ENCODE data around the gene TFF2. TPM values are rescaled to one million over a fixed set of nuclear protein-coding genes. Genes with fewer than 3 reads are reported as not detected.

Gene TFF2
- total RNA-seq, 1 experiment from 2014 or later: 1.2 TPM

- Mint-ChIP-seq H3K4me1 (ENCODE audit: low read depth, unreplicated experiment) (peaks cover 31% of the 10 kb centered on the region), H3K36me3 (ENCODE audit: insufficient read depth, unreplicated experiment) (no peaks in the 10 kb centered on the region), H3K27me3 (ENCODE audit: insufficient read depth, unreplicated experiment) (no peaks in the 10 kb centered on the region), H3K27ac (ENCODE audit: unreplicated experiment) (no peak overlapping the region), H3K4me3 (ENCODE audit: unreplicated experiment) (no peak overlapping the region), H3K9me3 (ENCODE audit: unreplicated experiment) (no peaks in the 10 kb centered on the region)
- intact Hi-C loops (cut with micrococcal nuclease; ENCODE audit: unreplicated experiment): loop anchor here (10.0 kb wide), 1 partner anchor 50 kb away; the partner anchor contains the start of gene TFF3
- Histone ChIP-seq H3K27me3 (replicated peaks; ENCODE audit: control insufficient read depth, insufficient read depth, low read length) (no peaks in the 10 kb centered on the region), H3K36me3 (ENCODE audit: control insufficient read depth, insufficient read depth, low read length) (no peaks in the 10 kb centered on the region), H3K9me3 (no peaks in the 10 kb centered on the region), H3K4me1 (peaks cover 22% of the 10 kb centered on the region), H3K4me3 (ENCODE audit: low read depth, low read length) (no peak overlapping the region)
- TF ChIP-seq CTCF (IDR thresholded peaks at IDR 0.05; ENCODE audit: insufficient read depth in 1 of 2, low read depth in 1 of 2, low read length in 1 of 2, severe bottlenecking in 1 of 2, unreplicated experiment in 1 of 2): no peak
- BruUV-seq (replicated peaks): no TSS peak
- ChIA-PET CTCF (interaction anchor here (0.7 kb wide), 1 partner anchor 9 kb away, joined by 3 read pairs; no protein-coding TSS in a partner anchor), POLR2A (no interaction called here)
- no peak for DNase-seq
These were observed 13.6 kb upstream of the TFF2 start for GRCh38 chr21:42364304-42364865.

- no peak overlapping the region for H3K4me3 Mint-ChIP-seq (ENCODE audit: unreplicated experiment)
- TF ChIP-seq CTCF (IDR thresholded peaks at IDR 0.05; ENCODE audit: insufficient read depth in 1 of 2, low read depth in 1 of 2, low read length in 1 of 2, severe bottlenecking in 1 of 2, unreplicated experiment in 1 of 2): no peak
- Histone ChIP-seq H3K4me1 (peaks cover 22% of the 10 kb centered on the region), H3K27me3 (replicated peaks; ENCODE audit: control insufficient read depth, insufficient read depth, low read length) (no peaks in the 10 kb centered on the region), H3K9me3 (no peaks in the 10 kb centered on the region), H3K36me3 (ENCODE audit: control insufficient read depth, insufficient read depth, low read length) (no peaks in the 10 kb centered on the region), H3K4me3 (ENCODE audit: low read depth, low read length) (no peak overlapping the region)
- H3K27ac Mint-ChIP-seq (ENCODE audit: unreplicated experiment): no peak overlapping the region
- H3K36me3 Mint-ChIP-seq (ENCODE audit: insufficient read depth, unreplicated experiment): no peaks in the 10 kb centered on the region
- H3K9me3 Mint-ChIP-seq (ENCODE audit: unreplicated experiment): no peaks in the 10 kb centered on the region
- intact Hi-C loops (cut with micrococcal nuclease; ENCODE audit: unreplicated experiment): loop anchor here (10.0 kb wide), 1 partner anchor 49 kb away; the partner anchor contains the start of gene TFF3
- BruUV-seq (replicated peaks): no TSS peak
- no peaks in the 10 kb centered on the region for H3K27me3 Mint-ChIP-seq (ENCODE audit: insufficient read depth, unreplicated experiment)
- H3K4me1 Mint-ChIP-seq (ENCODE audit: low read depth, unreplicated experiment): peaks cover 25% of the 10 kb centered on the region
- ChIA-PET POLR2A (no interaction called here), CTCF (no interaction called here)
- DNase-seq: no peak
These were observed 12.5 kb upstream of the TFF2 start for GRCh38 chr21:42363312-42363711.

GRCh38 chr21:42362700-42363099, 11.9 kb upstream of the TFF2 start:
- no peaks in the 10 kb centered on the region for H3K9me3 ChIP-seq
- Mint-ChIP-seq H3K27me3 (ENCODE audit: insufficient read depth, unreplicated experiment) (no peaks in the 10 kb centered on the region), H3K27ac (ENCODE audit: unreplicated experiment) (no peak overlapping the region), H3K4me1 (ENCODE audit: low read depth, unreplicated experiment) (peaks cover 25% of the 10 kb centered on the region), H3K4me3 (ENCODE audit: unreplicated experiment) (no peak overlapping the region), H3K36me3 (ENCODE audit: insufficient read depth, unreplicated experiment) (no peaks in the 10 kb centered on the region), H3K9me3 (ENCODE audit: unreplicated experiment) (no peaks in the 10 kb centered on the region)
- no peaks in the 10 kb centered on the region for H3K36me3 ChIP-seq (ENCODE audit: control insufficient read depth, insufficient read depth, low read length)
- no peak overlapping the region for H3K4me3 ChIP-seq (ENCODE audit: low read depth, low read length)
- ChIA-PET POLR2A (no interaction called here), CTCF (interaction anchor here (0.6 to 0.7 kb wide), 3 partner anchors 96 to 456 kb away, joined by 3 to 5 read pairs (median 4); no protein-coding TSS in a partner anchor)
- DNase-seq: no peak
- TF ChIP-seq CTCF (IDR thresholded peaks at IDR 0.05; ENCODE audit: insufficient read depth in 1 of 2, low read depth in 1 of 2, low read length in 1 of 2, severe bottlenecking in 1 of 2, unreplicated experiment in 1 of 2): no peak
- no peaks in the 10 kb centered on the region for H3K27me3 ChIP-seq (replicated peaks; ENCODE audit: control insufficient read depth, insufficient read depth, low read length)
- intact Hi-C loops (cut with micrococcal nuclease; ENCODE audit: unreplicated experiment): loop anchor here (10.0 kb wide), 1 partner anchor 48 kb away; the partner anchor contains the start of gene TFF3
- H3K4me1 ChIP-seq: peaks cover 21% of the 10 kb centered on the region
- BruUV-seq (replicated peaks): no TSS peak

All from Caco-2 (cell line).